Spleen (tissue), 7 donors: Measurements from ENCODE around the gene SRP54.

Experiments used
- CTCF ChIP-seq, 11 experiments: fragments of 200-600 bp in 7 of 11; fragments of 450-650 bp in 4 of 11; sonication (generic) in 4 of 11; IDR thresholded peaks in 8 of 11; conservative IDR thresholded peaks in 3 of 11; 1 replicate in 7 of 11; 2 replicates in 4 of 11; pipeline versions ENCODE4 v1.4.0 to v1.8.0; 2016 to 2021; ENCODE audit warnings: antibody characterized with exemption in 11 of 11, inconsistent platforms in 4 of 11, mild to moderate bottlenecking in 1 of 11
- POLR2AphosphoS5 ChIP-seq, 3 donors: sonication (generic); formaldehyde crosslinking; IDR thresholded peaks; one replicate each; pipeline ENCODE4 v1.5.1; 2017; ENCODE audit warnings: antibody characterized with exemption in 3 of 3
- donor health status: DM: no; HTN: no; CAD: no; lungs with moderate emphysema.
- donor health status: DM: no; HTN: no; CAD: no.
- donor health status: DM: no; HTN: no; CAD: no.

GRCh38 chr14:35047976-35048513 is 65.3 kb downstream of the SRP54 start:
- TF ChIP-seq CTCF (IDR thresholded peaks at IDR 0.05 in 8 of 11, conservative IDR thresholded peaks at IDR 0.05 in 3 of 11) (no peak), POLR2AphosphoS5 (IDR thresholded peaks at IDR 0.05) (no peak)
